Gastrocnemius medialis (tissue), 4 donors: ENCODE measurements around the gene MAGEF1. TPM values are rescaled to one million over a fixed set of nuclear protein-coding genes. Genes with fewer than 3 reads are reported as not detected.

Experiments
- ATAC-seq, 2 donors: fragments of 150-250 bp; one replicate each; pipeline ENCODE4 v1.9.1; 2016
- DNase-seq, 2 donors: peaks; one replicate each; pipeline ENCODE4 v3.0.0-alpha.2; 2019
- H3K27ac ChIP-seq, 4 donors: fragments of 200-600 bp; sonication (generic); 1 replicate in 1 of 4; 2 replicates in 3 of 4; pipeline ENCODE4 v1.5.1; 2016 to 2018; ENCODE audit warnings: mild to moderate bottlenecking in 2 of 4, moderate library complexity in 1 of 4
- H3K27me3 ChIP-seq, 3 donors: fragments of 200-600 bp; sonication (generic) in 2 of 3; 1 replicate in 1 of 3; 2 replicates in 2 of 3; pipeline versions ENCODE4 v1.5.1 to v1.6.0; 2016 to 2019; ENCODE audit warnings: mild to moderate bottlenecking in 1 of 3, moderate library complexity in 1 of 3
- H3K36me3 ChIP-seq, 2 donors: fragments of 200-600 bp; sonication (generic) in 1 of 2; one replicate each; pipeline ENCODE4 v1.5.1; 2017 to 2018
- H3K4me1 ChIP-seq, 2 donors: fragments of 200-600 bp; sonication (generic) in 1 of 2; one replicate each; pipeline ENCODE4 v1.5.1; 2016 to 2017; ENCODE audit warnings: mild to moderate bottlenecking in 2 of 2
- H3K4me3 ChIP-seq, 4 donors: fragments of 200-600 bp; sonication (generic) in 3 of 4; 1 replicate in 1 of 4; 2 replicates in 3 of 4; pipeline ENCODE4 v1.5.1; 2016 to 2019; ENCODE audit warnings: mild to moderate bottlenecking in 2 of 4
- H3K9me3 ChIP-seq, 3 donors: fragments of 200-600 bp; sonication (generic) in 2 of 3; 1 replicate in 1 of 3; 2 replicates in 2 of 3; pipeline ENCODE4 v1.5.1; 2016 to 2019
- CTCF ChIP-seq, 5 experiments: fragments of 450-650 bp in 3 of 5; fragments of 200-600 bp in 2 of 5; sonication (generic) in 2 of 5; IDR thresholded peaks in 4 of 5; conservative IDR thresholded peaks in 1 of 5; 1 replicate in 4 of 5; 2 replicates in 1 of 5; pipeline ENCODE4 v1.5.1; 2016 to 2019; ENCODE audit warnings: antibody characterized with exemption in 5 of 5, mild to moderate bottlenecking in 3 of 5, moderate library complexity in 3 of 5
- POLR2A ChIP-seq, 2 donors: fragments of 450-650 bp; IDR thresholded peaks; one replicate each; pipeline ENCODE4 v1.6.1; 2017; ENCODE audit warnings: antibody characterized with exemption in 2 of 2, mild to moderate bottlenecking in 2 of 2, moderate library complexity in 2 of 2
- in situ Hi-C, 4 donors: fragments of 200-750 bp; cut with MboI; loops; one replicate each; pipeline versions ENCODE4 v1.15.0 to v1.8.0; 2017; ENCODE audit warnings: low sequenced_read_pairs in 4 of 4
- intact Hi-C: fragments of 100-400 bp; cut with DNase I; formaldehyde crosslinking; loops from one replicate; pipeline ENCODE4 v1.15.1; 2023; ENCODE audit warnings: low total_unique reads
- total RNA-seq, 4 donors: library from RNA; depleted of rRNA; stranded (reverse); fragments of >200 nt; gene quantifications; one replicate each; pipeline versions ENCODE4 v1.1.0 to v1.2.3, GENCODE V29; 2016

Gene MAGEF1
- total RNA-seq, 4 donors from 2014 or later: 9.5 to 19.9 (median 14.8) TPM

GRCh38 chr3:184696697-184697096 lies 15.2 kb downstream of the MAGEF1 start:
- no peak for ATAC-seq

GRCh38 chr3:184694716-184695115 lies 17.1 kb downstream of the MAGEF1 start:
- ATAC-seq (no peak), DNase-seq (no peak)
- in situ Hi-C loops (no loop called here), intact Hi-C loops (no loop called here)
- Histone ChIP-seq H3K4me1 (peaks cover 0 to 8% of the 10 kb centered on the region in 2 donors), H3K27me3 (no peaks in the 10 kb centered on the region), H3K27ac (no peak overlapping the region), H3K9me3 (no peaks in the 10 kb centered on the region), H3K36me3 (no peaks in the 10 kb centered on the region), H3K4me3 (no peak overlapping the region)
- TF ChIP-seq CTCF (IDR thresholded peaks at IDR 0.05 in 4 of 5, conservative IDR thresholded peaks at IDR 0.05 in 1 of 5): no peak
- TF ChIP-seq POLR2A (IDR thresholded peaks at IDR 0.05): no peak

More at GRCh38 chr3:184696697-184697096, 15.2 kb downstream of the MAGEF1 start:
- Histone ChIP-seq H3K4me1 (peaks cover 0 to 3% of the 10 kb centered on the region in 2 donors), H3K4me3 (no peak overlapping the region), H3K27me3 (no peaks in the 10 kb centered on the region), H3K36me3 (no peaks in the 10 kb centered on the region), H3K9me3 (no peaks in the 10 kb centered on the region), H3K27ac (no peak overlapping the region)
- TF ChIP-seq POLR2A (IDR thresholded peaks at IDR 0.05) (no peak), CTCF (IDR thresholded peaks at IDR 0.05 in 4 of 5, conservative IDR thresholded peaks at IDR 0.05 in 1 of 5) (no peak)
- in situ Hi-C loops: no loop called here
- intact Hi-C loops: no loop called here
- DNase-seq: no peak

GRCh38 chr3:184694133-184694665 lies 17.7 kb downstream of the MAGEF1 start:
- Histone ChIP-seq H3K27me3 (no peaks in the 10 kb centered on the region), H3K4me1 (peaks cover 0 to 8% of the 10 kb centered on the region in 2 donors), H3K36me3 (no peaks in the 10 kb centered on the region), H3K4me3 (no peak overlapping the region), H3K27ac (no peak overlapping the region), H3K9me3 (no peaks in the 10 kb centered on the region)
- TF ChIP-seq POLR2A (IDR thresholded peaks at IDR 0.05) (no peak), CTCF (IDR thresholded peaks at IDR 0.05 in 4 of 5, conservative IDR thresholded peaks at IDR 0.05 in 1 of 5) (no peak)
- ATAC-seq: peak in 1 of 2 donors; percentile 38
- no peak for DNase-seq
- intact Hi-C loops: no loop called here
- in situ Hi-C loops: no loop called here

GRCh38 chr3:184693011-184693975 lies 18.6 kb downstream of the MAGEF1 start:
- in situ Hi-C loops: no loop called here
- ATAC-seq (no peak), DNase-seq (no peak)
- Histone ChIP-seq H3K27ac (no peak overlapping the region), H3K9me3 (no peaks in the 10 kb centered on the region), H3K4me1 (peaks cover 0 to 16% of the 10 kb centered on the region in 2 donors), H3K36me3 (no peaks in the 10 kb centered on the region), H3K27me3 (no peaks in the 10 kb centered on the region), H3K4me3 (no peak overlapping the region)
- no peak for TF ChIP-seq CTCF (IDR thresholded peaks at IDR 0.05 in 4 of 5, conservative IDR thresholded peaks at IDR 0.05 in 1 of 5)
- no peak for TF ChIP-seq POLR2A (IDR thresholded peaks at IDR 0.05)
- intact Hi-C loops: no loop called here
